HT1080 (cell line): ENCODE measurements around the gene OBSCN. TPM values are rescaled to one million over a fixed set of nuclear protein-coding genes. Genes with fewer than 3 reads are reported as not detected.

Experiments used
- DNase-seq: peaks from one replicate; pipeline ENCODE4 v3.0.0-alpha.2; 2015; ENCODE audit warnings: low read depth
- total RNA-seq: library from RNA; depleted of rRNA; stranded (reverse); fragments of >200 nt; shearing (Covaris generic); gene quantifications from 2 replicates; pipeline ENCODE4 v1.2.3, GENCODE V29; 2014

Gene OBSCN
- total RNA-seq, 1 experiment from 2014 or later, result 0.66 TPM

DNA sequence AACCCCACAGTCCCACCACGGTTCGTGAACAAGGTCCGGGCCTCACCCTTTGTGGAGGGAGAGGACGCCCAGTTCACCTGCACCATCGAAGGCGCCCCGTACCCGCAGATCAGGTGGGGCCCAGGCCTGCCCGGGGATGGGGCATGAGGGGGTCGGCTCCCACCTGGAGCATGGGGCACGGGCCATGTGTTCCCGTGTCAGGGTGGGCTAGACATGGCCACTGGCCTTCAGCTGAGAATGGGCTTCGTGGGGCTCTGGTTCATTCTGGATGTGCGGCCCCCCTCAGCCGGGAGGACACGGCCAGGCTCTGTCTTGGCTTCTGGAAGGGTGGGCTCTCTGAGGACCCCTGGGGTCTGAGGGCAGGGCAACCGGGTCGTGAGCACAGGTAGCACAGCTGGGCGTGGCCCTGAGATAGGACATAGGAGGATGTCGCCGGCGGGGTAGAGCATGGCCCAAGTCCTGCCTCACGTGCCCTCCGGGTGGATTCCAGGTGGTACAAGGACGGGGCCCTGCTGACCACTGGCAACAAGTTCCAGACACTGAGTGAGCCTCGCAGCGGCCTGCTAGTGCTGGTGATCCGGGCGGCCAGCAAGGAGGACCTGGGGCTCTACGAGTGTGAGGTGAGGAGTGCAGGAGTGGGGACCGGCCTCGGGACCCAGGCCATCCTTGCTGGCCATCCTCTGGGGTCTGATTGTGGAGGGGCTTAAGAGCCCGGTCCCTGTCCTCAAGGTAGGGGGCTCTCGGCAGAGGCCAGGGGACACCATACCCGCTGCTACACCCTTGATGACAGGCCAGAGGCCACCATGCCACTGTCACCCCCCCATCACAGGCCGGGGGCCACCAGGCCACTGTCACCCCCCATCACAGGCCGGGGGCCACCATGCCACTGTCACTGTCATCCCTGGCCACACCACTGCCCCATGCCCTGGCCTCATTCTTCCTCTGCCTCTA is 143.3 kb downstream of the OBSCN start:
- no peak for DNase-seq

DNA sequence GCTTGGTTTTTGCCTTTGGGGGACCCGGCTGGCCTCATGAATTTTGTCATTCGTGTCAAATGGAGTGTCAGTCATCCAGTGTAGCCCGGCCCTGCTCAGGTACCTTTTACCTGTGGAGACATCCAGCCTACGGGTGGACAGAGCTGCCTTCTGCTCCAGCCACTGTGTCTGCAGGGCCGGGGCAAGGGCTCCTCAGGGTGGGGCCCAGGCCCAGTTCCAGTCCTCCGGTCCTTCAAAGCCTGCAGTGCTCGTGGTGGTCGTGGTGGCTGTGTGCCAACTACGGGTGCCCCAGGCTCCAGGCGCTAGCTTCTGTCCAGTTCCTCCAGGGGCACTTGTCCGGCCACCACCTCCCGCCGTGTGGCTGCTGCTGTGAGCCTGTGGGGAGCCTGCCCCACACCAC is 144.0 kb downstream of the OBSCN start:
- no peak for DNase-seq

DNA sequence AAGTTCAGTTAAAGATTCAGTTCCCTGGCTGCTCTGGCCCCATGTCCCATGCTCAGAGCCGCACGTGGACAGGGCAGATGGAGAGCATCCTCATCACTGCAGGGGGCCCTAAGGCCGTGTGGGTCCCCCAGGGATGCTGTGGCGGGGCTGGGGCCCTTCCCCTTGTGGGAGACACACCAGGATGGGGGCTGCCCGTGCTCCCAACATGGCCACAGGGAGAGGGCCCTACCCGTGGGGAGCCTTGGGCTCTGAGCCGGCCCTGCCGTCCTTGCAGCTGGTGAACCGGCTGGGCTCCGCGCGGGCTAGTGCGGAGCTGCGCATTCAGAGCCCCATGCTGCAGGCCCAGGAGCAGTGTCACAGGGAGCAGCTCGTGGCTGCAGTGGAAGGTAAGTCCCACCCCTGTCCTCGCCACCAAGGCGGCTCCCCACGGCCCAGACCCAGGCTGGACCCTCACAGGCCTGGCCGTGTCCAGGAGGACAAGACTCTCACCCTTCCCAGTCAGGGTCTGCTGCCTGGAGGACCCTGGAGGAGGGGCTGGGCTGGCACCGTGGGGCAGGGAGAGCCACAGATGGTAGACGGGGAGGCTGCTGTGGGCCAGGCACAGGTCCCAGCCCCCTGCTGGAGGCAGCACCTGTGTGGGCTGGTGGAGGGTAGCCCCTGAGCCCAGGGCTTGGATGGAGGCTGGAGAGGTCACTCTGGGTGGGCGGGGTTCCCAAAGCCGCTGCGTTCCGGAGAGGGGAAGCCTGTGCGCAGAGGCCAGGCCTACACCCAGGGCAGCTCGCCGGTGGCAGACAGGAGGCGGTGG is 145.0 kb downstream of the OBSCN start:
- no peak for DNase-seq

DNA sequence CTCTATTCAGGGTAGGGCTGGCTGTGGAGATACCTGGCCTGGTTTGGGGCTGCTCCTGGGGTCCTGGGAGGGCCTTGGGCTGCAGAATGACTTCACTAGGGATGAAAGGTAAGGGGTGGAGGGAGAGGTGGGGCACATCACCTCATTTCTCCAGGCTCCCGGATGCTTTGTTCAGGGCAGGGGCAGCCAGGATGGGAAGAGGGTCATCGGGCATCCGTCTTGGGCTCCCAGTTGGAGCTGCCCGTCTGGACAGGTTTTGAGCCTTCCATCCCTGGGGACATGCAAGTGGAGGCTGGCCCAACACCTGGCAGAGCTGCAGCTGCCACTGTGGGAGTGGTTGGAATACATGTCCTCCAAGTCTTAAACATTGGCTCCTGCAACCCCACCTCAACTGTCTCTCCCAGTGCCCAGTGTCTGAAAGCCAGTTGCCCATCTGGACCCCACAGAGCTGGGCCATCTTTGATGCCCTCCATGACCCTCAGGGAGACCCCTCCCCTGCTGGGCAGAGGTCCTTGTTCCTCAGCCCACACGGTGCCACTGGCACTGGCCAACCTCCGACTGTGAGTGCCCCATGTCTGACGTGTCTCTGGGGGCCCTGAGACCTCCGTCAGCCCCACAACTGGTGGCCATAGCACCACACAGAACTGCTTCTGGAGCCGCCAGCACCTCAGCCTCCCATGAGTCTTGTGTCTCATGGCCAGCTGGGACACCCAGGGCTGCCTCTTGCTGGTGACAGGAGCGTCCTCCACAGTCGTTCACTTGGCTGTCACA is 145.9 kb downstream of the OBSCN start:
- no peak for DNase-seq

DNA sequence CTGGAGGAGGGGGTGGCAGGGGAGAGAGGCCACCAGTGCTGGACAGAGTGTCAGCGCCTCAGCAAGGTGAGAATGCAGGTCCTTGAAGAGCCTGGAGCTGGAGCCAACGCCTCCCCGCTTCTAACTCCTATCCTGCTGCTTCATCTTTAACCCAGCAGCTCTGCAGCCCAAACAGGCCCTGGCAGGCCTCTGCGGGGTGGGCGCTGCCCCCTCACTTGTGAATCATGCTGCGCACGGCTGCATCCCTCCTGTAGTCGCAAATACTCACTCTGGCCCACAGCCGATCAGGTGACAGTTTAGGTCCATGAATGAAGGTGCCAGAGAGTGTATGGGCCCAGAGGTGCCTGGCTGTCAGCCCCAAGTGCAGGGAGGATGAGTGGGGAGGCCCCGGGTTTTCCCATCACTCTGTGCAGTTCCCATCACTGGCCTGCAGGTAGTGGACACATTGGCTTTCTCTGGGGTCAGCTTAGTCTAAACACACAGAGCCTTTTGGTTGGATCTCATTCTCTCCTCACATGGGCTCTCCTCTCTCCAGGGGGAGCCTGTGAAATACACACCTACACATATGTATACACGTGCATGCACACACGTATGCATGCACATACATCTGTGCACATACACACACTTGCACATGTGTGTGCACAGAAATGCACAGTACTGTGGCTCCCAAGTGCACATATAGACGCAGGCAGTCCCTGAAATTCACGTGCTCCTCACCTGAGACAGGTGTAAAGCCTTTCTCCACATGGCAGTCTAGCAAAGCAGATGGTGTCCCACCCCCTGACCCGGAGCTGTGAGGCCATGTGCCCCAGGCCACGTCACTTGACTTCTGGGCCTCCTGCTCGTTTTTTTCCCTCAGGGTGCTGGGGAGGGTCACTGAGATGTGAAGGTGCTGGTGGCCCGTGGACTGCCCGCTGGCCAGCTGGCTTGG is 146.8 kb downstream of the OBSCN start:
- DNase-seq, result no peak

DNA sequence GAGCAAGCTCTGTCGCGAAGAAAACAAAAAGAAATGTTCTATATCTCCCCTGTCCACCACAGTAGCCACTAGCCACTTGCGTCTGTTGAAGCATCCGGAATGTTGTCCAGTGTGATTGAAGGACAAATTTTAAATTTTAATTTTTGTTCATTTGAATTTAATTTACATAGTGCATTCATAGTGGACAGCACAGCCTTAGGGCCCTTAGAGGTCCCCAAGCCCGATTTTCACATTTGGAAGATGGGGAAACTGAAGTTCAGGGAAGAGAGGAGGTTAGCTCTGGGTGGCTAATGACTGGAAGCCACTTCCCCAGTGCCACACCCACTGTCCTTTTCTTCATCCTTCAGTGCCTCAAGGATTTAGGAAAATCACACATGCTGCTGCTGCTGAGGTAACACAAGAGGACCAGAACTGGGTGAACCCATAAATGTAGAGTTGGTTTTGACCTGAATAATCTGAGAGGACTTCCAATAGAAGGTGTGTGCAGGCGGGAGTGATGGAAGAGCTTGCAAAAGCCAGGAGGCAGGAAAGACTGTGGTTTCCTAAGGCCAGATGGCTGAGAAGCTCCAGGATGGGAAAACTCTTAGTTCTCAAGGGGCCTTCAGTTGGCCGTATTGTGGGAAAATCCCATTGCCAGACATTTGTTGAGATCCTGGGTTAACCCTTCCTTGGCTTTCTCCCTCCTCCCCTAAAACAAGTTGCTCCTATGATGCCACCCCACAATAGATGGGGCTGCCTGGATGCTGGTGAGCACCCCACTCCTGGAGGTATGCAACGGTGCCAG is 149.2 kb downstream of the OBSCN start:
- DNase-seq, result no peak

DNA sequence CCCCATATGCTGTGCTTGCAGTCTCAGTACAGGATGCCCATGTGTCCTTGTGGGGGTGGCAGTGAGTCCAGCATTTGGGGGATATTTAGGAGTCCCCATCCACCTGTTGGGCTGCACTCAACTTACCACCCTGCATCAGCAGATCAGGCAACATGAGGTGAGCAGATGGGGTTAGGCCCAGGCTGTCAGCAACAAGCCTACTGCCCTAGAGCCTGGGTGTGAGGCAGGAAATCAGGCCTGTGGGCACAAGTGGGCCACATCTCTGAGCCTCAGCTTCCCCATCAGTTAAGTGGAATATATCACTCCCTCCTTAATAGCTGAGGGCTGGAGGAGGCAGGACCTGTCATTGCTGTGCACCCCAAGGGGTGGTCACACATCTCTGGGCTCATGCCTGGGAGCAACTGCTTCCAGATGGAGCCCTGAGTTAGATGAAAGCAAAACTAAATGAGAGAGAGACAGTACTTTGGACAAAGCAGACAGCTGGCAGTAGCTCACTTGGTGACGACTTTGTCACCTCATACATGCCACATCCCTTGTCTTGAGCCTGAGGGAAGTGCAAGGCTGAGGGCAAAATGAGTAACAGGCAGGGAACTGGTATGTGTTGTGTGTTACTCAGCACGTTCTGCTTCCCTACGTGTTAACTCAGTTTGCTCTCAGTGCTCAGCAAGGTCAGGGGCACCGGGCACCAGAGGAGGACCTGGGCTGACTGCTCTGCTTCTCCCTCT is 150.4 kb downstream of the OBSCN start:
- DNase-seq, result no peak

DNA sequence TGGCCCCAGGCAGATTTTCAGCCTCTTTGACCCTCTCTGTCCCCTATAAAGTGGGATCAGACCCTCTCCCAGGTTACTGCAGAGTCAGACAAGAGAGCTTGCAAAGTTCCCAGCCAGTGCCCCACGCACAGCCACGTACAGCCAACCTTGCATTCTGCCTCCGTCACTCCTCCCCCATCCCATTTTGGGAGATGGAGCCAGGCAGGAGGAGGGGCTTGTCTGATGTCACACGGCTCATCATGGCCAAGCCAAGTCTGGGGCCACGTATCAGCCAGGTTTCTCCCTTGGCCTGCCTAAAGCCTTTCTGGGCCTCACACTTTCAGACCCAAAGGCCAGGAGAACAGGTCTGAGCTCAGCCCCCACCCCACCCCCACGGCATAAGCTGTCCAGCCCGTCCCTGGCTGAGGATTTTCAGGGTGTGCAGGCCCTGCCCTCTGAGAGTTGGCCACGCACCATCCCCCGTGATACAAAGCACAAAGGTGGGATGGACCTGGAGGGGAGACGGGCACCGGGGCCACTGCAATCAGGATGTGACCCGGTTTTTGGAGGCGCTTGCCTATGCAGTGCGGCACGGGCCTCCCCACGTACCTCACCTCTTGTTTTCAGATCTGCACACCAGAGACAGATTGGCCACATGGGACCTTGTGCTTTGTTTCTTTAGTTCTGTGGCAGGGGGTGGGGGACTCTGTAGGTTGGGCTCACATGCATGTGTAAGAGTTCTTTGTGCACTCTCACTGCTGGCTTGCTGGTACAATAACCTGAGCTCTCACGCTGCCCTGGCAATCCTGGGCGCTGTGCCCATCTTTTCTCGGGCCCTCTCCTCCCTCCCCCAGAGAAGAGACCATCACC is 151.1 kb downstream of the OBSCN start:
- no peak for DNase-seq

DNA sequence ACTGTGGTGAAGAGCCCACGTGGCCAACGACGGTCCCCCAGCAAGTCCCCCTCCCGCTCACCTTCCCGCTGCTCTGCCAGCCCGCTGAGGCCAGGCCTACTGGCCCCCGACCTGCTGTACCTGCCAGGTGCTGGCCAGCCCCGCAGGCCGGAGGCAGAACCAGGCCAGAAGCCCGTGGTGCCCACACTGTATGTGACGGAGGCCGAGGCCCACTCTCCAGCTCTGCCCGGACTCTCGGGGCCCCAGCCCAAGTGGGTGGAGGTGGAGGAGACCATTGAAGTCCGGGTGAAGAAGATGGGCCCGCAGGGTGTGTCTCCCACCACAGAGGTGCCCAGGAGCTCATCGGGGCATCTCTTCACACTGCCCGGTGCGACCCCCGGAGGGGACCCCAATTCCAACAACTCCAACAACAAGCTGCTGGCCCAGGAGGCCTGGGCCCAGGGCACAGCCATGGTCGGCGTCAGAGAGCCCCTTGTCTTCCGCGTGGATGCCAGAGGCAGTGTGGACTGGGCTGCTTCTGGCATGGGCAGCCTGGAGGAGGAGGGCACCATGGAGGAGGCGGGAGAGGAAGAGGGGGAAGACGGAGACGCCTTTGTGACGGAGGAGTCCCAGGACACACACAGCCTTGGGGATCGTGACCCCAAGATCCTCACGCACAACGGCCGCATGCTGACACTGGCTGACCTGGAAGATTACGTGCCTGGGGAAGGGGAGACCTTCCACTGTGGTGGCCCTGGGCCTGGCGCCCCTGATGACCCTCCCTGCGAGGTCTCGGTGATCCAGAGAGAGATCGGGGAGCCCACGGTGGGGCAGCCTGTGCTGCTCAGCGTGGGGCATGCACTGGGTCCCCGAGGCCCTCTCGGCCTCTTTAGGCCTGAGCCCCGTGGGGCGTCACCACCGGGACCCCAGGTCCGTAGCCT is 152.0 kb downstream of the OBSCN start:
- no peak for DNase-seq

DNA sequence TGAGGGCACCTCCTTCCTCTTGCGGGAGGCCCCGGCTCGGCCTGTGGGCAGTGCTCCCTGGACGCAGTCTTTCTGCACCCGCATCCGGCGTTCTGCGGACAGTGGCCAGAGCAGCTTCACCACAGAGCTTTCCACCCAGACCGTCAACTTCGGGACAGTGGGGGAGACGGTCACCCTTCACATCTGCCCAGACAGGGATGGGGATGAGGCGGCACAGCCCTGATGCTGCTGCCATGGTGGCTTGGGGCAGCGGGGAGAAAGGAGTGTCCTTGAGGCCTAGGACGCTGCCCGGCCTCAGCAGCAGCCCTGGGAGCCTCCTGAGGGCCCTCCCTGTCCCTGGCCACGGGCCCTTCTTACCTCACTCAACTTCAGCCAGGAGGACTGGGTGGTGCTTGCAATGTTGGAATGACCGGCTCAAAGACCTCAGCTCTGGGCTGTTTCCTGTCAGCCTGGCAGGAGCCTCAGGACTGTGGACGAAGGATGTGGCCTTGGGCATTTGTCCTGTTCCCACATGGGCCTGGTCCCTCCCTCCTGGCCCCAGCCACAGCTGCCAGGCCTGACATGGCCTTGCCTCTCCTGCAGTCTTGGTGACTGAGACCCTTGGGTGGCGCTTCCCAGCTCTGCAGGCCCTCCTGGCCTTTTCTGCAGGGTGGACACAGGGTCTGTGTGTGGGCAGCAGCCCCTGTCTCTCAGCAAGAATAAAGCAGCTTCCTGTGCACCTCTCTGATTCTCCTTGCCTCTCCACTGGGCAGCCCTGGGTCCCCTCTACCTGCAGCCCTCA is 152.9 kb downstream of the OBSCN start:
- no peak for DNase-seq

DNA sequence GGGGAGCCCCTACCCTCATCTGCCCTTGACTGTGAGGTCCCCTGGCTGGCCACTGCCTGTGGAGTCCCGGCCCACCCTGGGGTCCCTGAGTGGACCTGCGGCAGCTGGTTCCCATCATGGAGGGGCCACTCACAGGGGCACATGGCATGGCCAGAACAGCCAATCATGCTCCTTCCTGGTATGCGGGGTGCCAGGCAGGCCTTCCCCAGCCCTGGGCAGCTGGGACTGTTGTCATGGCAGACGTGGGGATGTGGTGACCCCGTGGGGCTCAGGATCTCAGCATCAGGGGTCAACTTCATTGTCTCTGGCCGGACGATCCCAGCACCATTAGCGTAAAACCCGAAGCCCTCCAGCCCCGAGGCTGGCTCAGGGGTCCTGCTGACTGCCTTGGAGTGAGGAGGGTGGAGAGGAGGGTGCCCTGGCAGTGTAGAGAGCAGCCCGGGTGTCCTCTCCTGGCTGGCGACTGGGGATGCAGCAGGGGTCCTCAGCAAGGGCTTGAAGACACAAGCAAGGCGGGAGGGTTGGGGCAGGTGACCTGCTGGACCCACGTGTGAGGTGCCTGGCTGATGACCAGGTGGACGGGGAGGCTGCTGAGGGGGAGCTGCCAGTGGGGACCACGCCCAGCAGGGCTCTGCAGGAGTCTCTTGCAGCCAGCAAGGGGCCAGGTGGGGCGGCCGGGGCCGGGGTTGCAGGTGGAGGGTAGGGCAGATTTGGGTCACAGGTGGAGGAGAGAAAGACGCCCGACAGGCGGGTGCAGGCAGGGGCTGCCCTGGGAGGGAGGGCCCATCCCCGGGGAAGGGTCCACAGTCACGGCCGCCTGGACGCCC is 153.7 kb downstream of the OBSCN start:
- DNase-seq, result no peak

DNA sequence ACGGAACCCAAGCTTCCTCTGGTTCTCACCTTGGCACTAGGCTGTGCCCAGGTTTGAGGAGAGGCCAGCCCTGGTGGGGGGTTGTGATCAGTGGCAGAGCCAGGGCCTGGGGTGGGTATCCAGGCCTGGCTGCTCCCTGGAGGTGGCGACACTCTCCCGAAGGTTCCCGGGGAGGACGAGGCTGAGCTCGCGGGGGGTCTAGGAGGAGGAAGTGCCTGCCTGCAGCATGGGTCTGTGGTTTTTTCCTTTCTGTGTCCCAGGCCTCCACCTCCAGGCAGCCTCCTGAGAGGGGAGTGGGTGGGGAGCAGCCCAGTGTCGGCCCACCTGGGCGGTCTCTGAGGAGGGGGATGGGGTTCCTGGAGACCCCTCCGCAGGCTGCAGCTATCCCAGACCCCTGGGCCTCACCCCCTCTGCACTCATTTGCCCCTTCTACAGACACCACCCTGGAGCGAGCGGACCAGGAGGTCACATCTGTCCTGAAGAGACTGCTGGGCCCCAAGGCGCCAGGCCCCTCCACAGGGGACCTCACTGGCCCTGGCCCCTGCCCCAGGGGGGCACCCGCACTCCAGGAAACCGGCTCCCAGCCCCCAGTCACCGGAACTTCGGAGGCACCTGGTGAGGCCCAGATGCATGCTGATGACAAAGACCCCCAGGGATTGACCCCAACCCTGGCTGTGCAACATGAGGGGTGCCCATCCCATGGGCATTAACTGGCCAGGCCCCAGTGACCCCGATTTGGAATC is 154.5 kb downstream of the OBSCN start:
- DNase-seq, result no peak

DNA sequence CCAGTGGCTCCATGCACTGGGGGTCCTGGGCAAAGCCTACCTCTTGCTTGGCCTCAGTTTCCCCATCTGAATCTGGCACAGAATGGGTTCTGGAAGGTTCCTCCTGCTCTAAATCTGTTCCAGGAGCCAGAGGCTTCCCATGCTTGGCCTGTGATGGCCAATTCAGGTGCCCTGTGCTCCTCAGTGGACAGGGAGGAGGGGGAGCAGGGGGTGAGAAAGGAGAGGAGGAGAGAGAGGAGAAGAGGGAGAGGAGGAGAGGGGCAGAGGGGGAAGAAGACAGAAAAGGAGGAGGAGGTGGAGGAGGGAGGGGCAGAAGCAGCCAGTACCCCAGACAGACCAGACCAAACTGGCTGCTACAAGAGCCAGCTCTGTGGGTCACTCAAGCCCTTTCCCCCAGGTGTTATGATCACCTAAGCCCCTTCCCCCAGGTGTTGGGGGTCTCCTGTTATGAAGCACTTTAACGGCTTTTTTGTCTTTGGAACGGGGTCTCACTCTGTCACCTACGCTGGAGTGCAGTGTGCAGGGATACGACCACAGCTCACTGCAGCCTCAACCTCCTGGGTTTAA is 155.1 kb downstream of the OBSCN start:
- no peak for DNase-seq

DNA sequence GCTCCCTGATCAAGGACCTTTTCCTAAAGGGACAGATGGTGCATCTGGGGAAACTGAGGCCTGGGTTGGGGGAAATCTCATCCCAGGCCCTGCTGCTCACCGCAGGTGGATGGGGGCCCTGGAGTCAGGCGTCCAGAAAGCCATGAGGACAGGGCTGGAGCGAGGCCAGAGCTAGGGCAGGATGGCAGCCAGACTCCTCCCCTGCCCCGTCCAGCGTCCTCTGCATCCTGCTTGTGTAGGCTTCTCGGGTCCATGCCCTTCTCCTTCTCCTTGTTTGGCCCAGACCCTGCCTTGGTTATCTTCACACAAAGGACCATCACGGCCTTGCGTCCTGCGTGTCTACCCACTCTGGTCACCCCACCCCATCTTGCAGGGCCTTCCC is 155.8 kb downstream of the OBSCN start:
- DNase-seq, result no peak
